LHCN-M2 (cell line): ENCODE data around the gene ARFGEF3. TPM values are rescaled to one million over a fixed set of nuclear protein-coding genes. Genes with fewer than 3 reads are reported as not detected.

Experiments used
- DNase-seq: peaks from one replicate; pipeline ENCODE4 v3.0.0-alpha.2; 2012; ENCODE audit warnings: low read depth
- total RNA-seq: library from RNA; depleted of rRNA; stranded (reverse); fragments of >200 nt; gene quantifications from 2 replicates; pipeline ENCODE4 v1.2.3, GENCODE V29; 2014

The ARFGEF3 gene
- total RNA-seq, 1 experiment from 2014 or later, result under 0.01 TPM

DNA sequence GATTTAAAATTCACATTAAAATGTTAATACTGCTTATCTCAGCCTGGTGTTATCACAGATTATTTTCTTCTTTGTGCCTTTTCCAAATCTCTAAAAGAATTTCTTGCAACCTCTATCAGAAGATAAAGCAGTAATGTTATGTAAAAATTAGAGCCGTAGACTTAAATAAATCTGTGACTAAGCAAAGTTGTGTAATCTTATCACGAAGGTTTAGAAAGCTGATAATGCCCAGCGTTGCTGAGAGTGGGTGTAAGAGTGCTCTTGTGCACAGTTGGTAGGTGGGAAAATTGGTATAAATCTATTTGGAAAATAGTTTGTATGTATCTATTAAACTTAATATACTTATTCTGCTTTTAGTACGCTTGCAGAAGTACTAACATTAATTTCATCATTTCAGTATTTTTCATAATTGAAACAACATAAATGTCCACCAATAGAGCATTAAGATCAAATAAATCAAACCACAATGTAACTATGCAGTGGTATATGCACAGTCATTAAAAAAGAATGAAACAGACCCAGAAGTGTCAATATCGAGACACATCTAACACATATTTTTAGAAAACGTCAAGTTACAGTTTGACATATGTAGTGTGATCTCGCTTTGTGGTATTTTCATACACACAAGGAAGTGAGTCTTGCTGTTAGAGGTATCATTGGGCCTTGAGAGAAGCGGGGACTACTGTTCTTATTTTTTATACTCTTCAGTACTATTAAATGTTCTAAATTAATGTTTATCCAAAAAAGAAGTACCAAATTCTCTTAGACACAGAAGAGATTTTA is 111.0 kb downstream of the ARFGEF3 start:
- DNase-seq, result no peak

DNA sequence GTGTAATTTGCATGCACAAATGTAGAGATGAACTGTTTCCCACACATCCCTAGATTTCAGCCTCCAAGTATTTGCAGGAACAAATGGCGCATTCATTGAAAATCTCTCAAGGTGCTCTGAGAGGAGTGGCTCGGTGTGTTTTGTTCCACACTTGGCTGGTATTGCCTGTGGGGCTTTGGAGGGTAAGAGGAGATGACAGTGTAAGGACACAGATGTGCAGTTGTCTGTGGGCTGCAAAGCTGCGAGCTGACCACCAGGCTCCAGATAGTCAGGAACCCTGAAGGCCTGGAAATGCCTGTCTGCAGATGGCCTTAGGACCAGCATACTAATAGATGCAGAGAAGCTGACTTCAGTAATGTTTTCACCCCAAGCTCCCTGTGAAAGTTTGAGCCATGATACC is 114.2 kb downstream of the ARFGEF3 start:
- no peak for DNase-seq

DNA sequence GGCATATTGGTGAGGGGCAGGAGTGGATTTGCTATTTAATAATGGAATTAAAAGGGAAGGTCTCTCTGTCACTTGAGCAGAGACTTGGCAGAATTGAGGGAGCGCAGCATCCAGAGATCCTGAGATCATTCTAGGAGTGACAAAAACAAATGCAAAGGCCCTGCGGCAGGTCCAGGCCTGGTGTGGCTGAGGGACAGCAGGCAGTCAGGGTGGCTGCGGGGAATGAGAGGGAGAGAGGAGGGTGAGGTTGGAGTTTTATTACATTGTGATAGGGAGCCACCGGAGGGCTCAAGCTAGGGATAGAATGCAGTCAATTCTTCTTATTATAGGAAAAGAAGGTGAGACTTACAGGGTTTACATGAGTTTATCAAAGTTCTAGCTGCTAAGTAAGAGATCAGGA is 116.1 kb downstream of the ARFGEF3 start:
- no peak for DNase-seq

DNA sequence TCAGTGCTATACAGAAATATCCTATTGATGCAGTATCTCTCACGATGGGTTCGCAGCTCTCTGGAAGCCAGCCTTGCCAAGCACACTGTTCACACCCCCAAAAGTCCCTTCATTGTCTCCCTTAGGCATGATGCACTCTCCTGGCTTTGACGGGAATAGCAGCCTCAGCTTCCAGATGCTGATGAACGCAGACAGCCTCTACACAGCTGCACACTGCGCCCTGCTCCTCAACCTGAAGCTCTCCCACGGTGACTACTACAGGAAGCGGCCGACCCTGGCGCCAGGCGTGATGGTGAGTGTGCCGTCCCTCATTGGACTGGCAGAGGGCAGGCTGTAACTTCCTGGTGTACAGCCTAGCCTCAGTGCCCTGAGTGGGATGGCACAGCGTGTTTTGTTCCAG is 116.6 kb downstream of the ARFGEF3 start:
- DNase-seq, result peak; percentile 14

DNA sequence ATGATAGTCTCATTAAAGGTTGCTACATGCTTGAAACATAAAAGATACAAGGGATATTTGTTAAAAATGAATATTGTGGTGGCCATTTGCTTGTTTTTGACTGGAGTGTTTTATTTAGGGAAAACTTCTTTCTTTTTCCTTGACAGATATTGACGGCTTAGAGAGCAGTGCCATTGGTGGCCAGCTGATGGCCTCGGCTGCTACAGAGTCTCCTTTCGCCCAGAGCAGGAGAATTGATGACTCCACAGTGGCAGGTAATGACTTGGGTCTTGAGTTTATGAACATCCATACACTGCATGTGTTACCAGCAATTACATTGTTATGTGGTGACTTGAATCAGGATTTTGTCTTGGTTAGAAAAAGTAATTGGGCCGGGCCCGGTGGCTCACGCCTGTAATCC is 124.1 kb downstream of the ARFGEF3 start:
- DNase-seq, result no peak

DNA sequence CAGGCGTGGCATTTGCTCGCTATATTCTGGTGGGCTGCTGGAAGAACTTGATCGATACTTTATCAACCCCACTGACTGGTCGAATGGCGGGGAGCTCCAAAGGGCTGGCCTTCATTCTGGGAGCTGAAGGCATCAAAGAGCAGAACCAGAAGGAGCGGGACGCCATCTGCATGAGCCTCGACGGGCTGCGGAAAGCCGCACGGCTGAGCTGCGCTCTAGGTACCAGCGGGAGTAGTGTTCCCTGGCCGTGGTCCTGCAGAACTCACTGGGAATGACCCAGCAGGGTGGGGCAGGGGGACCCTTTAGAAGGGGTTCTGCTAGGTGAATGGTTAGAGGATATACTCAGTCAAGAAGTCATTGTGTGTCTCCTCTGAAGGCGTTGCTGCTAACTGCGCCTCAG is 125.0 kb downstream of the ARFGEF3 start:
- DNase-seq, result no peak

DNA sequence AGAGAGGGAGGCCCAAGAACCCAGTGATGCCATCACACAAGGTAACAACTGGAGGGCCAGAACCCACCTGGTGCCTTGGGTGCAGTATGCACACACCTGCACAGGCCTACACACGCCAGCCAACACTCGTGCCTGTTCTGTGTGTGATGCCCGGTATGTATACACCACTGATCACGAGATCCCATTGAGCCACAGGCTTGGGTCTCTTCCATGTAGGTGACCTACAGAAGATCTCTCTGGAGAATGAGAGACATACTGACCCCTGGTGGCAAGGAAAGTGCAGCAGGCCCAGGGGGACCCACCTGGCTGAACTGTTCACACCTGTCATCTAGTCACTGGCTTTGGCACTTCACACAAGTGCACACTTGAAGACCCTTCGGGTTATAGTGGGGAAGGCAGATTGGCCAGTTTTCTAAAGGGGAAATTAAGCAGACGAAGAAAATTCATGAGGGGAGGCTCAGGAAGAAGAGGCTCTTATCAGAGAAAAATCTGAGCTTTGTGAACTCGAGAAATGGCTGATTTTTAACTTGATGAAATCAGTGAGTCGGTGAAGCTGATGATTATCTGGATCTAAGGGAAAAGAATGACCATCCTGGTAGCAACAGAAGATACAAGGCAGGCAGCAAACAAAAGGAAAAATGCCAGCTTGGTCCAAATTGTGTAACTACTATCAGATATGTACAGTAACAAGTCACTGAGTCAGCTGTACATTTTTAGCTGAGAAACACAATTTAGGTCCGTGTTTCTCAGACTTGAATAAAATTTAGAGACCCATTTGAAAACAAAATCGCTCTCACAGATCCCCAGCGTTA is 125.6 kb downstream of the ARFGEF3 start:
- no peak for DNase-seq

DNA sequence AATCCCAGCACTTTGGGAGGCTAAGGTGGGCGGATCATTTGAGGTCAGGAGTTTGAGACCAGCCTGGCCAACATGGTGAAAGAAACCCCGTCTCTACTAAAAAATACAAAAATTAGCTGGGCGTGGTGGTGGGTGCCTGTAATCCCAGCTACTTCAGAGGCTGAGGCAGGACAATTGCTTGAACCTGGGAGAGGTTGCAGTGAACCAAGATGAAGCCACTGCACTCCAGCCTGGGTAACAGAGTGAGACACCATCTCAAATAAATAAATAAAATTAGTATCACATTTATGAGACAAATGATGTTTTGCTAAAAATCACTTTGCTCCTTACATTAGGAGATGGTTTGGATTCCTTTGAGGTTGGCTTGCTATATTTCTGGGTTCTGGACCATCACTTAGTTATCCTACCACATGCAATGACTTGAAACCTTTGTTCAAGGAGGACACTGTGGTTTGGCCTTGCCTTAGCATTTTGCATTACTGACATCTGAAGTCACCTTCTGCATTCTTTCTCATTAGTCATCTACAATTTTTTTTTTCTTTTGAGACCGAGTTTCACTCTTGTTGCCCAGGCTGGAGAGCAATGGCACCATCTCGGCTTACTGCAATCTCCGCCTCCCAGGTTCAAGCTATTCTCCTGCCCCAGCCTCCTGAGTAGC is 126.8 kb downstream of the ARFGEF3 start:
- peak; percentile 75 for DNase-seq

DNA sequence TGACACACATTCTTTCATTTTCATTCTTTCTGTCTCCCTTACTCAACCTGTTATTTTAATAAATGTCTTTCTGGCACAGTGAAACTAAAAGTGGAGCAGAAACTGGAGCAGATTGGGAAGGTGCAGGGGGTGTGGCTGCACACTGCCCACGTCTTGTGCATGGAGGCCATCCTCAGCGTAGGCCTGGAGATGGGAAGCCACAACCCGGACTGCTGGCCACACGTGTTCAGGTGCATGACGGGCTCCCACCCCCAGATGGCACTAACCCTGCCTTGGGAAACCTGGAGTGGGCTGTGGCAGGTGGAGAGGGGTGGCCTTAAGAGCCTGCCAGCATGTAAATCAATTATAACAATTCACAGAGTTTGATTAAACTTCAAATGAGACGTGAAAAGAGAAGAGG is 128.0 kb downstream of the ARFGEF3 start:
- DNase-seq, result no peak

DNA sequence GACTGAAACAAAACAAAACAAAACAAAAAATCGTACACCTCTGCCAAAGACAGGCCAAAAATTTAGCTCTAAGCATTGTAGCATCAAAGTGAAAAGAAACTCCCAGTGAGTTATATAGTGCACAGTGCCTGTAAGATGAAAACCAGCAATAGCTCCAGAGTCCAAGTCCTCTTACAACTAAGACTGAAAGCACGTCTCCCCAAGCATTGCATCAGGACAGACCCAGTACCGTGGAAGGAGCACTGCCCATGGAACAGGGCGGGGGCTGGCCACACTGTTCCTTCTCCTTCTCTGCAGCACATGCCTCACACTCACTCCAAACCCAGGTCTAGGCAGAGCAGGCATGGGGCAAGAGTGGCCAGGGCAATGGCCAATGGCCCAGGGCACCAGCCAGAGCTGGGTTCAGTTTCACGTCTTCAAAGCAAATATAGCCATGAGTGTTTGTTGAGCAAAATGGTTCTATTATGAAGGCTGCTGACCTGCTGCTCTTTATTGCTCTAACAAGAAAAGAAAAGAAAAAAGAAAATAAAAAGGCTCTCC is 128.8 kb downstream of the ARFGEF3 start:
- no peak for DNase-seq

DNA sequence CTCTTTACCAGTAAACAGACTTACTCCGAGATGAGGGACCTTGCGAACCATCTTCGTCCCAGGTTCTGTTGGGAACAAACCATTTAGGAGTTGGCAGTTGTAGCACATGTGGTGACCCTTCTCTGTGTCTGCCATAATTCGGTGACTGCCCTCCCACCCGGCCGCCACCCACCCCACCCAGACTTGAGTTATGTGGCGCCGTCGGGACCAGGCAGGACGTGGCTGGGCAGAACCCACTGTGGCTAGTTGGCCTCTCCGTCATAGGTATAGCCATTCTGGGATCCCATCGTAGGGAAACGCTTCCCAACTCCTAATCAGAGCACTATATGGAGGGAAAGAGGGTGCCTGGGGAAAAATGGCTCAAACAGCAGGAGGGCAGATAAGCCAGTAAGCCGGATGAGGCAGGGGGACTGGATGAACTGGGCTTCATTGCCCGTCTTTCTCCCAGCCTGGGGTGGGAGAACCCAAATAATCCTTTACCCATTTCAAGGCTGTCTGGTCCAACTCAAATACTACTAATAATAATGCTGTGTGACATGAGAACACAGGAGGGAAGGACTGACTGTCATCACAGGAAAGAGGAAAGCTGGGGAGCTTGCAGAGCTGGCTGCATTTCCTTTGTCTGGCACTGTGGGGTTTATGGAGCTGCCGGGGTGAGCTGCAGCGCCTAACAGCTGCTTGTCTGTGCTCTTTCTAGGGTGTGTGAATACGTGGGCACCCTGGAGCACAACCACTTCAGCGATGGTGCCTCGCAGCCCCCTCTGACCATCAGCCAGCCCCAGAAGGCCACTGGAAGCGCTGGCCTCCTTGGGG is 129.5 kb downstream of the ARFGEF3 start:
- DNase-seq, result no peak

DNA sequence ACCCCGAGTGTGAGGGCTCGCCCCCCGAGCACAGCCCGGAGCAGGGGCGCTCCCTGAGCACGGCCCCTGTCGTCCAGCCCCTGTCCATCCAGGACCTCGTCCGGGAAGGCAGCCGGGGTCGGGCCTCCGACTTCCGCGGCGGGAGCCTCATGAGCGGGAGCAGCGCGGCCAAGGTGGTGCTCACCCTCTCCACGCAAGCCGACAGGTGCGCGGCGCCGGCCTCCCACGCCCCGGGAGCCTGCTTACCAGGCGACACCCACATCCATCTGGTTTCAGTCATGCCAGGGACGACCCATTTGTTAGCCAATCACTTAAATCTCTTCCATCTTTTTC is 130.1 kb downstream of the ARFGEF3 start:
- no peak for DNase-seq

DNA sequence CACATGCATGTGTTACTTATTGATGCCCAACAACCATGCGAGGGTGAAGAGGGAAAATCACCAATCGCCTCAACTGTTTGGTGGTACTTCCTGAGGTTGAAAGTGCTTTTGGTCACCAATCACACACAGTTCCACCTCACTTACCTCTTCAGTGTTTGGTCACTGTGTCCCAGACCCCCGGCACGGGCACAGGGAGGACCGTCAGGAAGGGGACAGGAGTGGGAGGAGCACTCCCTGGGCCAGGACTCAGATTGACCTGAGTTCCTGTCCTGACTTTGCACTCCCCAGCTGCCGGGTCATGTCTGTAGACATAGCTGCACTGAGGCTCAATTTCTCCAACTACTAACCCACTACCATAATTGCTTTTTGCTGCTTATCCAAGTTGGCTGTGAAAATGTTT is 130.7 kb downstream of the ARFGEF3 start:
- DNase-seq, result no peak

DNA sequence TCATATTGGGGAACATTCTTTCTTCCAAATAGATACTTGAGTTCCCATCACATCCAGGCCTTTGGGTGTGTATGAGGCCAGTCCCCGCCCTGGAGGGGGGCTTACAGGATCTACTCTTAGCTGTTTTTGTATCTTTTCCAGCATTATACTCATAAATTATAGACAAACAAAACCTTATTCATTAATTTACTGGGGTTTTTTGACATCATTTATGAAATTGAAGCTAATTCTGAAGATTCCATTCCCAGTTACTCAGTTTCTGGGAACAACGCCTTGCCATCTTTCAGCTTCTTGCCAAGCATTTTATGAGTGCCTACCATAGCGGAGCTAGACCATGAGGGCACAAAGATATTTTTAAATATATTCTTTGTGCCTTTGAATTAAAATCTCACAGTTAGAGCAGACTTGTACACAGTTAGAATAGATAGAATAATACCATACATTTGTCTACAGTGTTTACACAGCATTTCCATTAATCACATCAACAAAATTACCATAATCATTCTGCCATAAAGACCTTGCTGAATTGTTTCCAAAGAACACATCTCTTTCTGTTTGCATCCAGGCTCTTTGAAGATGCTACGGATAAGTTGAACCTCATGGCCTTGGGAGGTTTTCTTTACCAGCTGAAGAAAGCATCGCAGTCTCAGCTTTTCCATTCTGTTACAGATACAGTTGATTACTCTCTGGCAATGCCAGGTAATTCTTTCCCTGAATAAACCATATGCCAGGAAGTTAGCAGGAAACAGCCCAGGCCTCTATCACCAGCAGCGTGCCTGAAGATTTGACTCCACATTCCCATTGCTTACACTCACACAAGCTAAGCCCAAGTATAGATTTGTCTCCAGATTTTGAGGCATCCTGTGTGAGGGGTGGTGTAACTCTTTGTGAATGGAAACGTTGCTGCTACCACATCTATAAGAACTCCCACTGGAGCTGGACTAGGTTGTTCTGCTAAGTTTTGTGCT is 132.0 kb downstream of the ARFGEF3 start:
- no peak for DNase-seq

DNA sequence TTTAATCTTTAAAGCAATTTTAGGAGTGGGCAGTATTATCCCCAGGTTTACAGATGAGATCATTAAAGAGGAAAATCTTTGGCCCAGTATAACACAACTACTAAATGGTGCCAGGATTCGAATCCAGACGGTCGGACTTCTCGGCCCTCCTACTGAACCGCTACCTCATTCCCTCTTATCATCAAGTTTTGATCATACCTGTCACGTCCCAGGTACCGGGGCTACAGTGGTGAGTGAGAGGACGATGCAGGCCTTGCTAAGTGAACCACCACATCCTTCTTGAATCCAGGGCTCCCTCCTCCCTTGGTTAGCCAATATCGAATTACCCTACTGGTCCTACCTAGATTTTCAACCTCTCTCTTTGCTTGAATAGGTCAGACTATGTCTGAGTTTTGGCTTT is 134.6 kb downstream of the ARFGEF3 start:
- DNase-seq, result no peak

DNA sequence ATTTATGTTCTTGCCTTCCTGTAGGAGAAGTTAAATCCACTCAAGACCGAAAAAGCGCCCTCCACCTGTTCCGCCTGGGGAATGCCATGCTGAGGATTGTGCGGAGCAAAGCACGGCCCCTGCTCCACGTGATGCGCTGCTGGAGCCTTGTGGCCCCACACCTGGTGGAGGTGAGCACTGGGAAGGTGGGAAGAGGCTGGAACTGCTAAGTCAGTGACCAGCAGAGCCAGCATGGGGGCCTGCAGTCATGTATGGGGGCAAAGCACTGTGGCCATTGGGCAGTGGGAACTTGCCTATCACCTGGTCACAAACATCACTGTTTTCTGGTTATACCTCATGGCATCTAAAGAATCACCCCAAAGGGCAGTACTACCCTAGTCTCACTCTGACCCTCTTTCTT is 135.0 kb downstream of the ARFGEF3 start:
- no peak for DNase-seq

DNA sequence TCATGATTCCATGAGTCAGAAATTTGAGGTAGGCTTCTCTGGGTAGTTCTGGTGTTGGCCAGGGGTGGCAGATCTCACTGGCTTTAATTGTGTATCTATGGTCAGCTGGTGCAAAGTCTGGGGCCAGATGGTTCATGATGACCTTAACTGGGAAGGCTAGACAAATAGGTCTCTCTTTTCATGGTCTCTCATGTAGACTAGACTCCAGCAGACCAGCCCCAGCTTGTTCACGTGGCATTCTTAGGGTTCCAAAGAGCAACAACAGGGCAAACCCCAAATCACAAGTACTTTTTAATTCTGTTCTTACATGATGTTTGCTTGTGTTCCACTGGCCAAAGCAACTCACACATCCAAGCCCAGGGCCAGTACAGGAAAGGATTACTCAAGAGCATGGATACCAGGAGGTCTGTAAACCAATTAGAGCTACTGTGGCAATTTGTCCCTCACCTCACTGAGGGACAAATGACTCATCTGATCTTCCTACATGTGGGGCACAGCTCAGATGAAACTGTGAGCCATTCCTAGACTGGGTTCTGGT is 136.1 kb downstream of the ARFGEF3 start:
- no peak for DNase-seq

DNA sequence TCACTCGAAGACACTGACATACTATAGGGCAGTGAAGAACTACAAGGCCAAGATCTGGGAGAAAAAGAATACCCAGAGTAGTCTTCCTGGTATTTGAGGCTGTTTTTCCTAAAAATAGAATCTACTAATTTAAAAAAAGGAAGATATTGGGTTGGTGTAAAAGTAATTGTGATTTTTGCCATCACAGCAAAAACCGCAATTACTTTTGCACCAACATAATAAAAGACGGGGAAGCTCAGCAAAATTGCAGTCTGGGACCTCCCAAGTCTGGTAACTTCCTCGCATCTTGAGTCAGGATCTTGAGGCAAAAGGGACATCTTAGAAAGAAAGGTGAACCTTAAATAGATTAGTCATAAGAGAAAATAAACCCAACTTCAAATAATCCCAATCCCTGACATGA is 138.7 kb downstream of the ARFGEF3 start:
- DNase-seq, result no peak

DNA sequence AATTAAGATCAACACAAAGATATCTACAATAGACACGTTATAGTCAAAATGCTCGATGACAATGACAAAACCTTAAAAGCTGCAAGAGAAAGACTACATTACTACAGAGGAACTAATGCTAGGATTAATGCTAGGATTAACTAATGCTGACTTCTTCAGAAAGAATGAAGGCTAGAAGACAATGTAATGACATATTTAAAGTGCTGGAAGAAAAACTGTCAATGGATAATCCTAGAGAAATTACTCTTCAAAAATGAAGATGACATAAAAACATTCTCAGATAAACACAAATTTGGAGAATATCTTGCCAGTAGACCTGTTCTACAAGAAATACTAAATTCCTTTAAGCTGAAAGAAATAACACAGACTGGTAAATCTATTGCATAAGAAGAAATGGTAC is 140.8 kb downstream of the ARFGEF3 start:
- DNase-seq, result no peak

DNA sequence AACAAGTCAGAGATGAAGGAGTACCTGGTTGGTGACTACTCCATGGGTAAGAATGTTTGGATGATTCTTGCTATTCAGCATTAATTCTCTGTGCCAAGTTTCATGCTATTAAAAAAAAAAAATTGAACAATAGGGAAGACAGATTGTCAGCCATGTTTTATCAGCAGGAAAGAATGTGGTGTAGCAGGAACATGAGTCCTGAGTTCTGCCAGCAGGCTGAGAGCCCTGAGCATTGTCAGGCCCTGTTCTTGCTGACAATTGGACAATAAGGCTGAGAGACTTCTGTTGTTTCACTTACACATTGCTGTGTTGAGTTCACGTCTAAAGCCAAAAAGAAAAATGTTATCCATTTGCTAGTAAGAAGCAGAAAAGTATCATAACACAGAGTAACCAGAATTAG is 145.6 kb downstream of the ARFGEF3 start:
- no peak for DNase-seq
